ENCODE results near the gene HS6ST3. TPM values are rescaled to one million over a fixed set of nuclear protein-coding genes. Genes with fewer than 3 reads are reported as not detected.
"Not testable (repeated sequence)": the region's sequence is repeated elsewhere in the genome, so short reads cannot be mapped to it uniquely, and the experiment has no call there.

The HS6ST3 gene
- under 1 TPM in 1 of 2 donors, not detected in 1; 0.08 TPM for total RNA-seq
- long read RNA-seq: 0 reads

DNA sequence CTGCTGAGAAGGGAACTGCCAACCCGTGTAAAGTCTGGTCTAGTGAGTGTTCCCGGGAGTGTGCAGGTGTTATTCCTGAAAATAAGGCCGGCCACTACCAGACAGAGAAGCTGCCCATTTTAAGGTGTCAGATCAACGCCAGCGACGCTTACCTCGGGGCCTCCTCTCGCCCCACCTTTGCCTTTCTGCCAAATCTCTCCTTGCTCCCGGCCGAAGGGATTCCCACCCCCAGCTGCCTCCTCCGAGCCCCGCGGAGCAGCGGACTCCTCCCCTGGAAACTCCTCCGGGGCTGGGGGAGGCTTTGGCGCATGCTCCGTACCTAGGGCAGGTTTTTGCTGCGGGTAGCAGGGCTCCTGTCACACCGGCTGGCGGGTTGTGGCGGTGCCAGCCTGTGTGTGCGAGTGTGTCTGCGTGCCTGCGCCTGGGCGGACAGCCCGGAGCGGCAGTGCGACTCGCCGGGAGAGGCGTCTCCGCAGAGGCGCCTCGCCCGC lies at the start of gene HS6ST3:
HS6ST3 (plus strand) TSS at position 359 of the 491 bp plus-strand sequence.
- ATAC-seq (peak; percentile 46), DNase-seq (peak in 1 of 2 donors; percentile 11)
- intact Hi-C loops (cut with DNase I, micrococcal nuclease): no loop called here

- ATAC-seq (no peak), DNase-seq (no peak)
- intact Hi-C loops (cut with DNase I, micrococcal nuclease): no loop called here
Observed at GRCh38 chr13:96041326-96042110, 48.4 kb upstream of the HS6ST3 start.

GRCh38 chr13:96044238-96044637 lies 45.7 kb upstream of the HS6ST3 start:
- DNase-seq: no peak
- no peak for ATAC-seq
- intact Hi-C loops (cut with DNase I, micrococcal nuclease): no loop called here

DNA sequence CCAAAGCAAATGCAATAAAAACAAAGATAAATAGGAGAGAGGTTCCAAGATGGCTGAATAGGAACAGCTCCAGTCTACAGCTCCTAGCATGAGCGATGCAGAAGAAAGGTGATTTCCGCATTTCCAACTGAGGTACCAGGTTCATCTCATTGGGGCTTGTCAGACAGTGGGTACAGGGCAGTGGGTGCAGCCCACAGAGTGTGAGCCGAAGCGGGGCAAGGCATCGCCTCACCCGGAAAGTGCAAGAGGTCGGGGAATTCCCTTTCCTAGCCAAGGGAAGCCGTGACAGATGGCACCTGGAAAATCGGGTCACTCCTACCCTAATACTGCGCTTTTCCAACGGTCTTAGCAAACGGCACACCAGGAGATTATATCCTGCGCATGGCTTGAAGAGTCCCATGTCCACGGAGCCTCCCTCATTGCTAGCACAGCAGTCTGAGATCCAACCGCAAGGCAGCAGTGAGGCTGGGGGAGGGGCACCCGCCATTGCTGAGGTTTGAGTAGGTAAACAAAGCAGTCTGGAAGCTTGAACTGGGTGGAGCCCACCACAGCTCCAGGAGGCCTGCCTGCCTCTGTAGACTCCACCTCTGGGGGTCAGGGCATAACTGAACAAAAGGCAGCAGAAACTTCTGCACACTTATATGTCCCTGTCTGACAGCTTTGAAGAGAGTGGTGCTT lies 43.3 kb upstream of the HS6ST3 start:
- ATAC-seq; intact Hi-C loops (cut with DNase I, micrococcal nuclease); DNase-seq: not testable (repeated sequence)

- DNase-seq; ATAC-seq; intact Hi-C loops (cut with DNase I, micrococcal nuclease): not testable (repeated sequence)
Observed at GRCh38 chr13:96050955-96051354, 39.0 kb upstream of the HS6ST3 start.

- DNase-seq; intact Hi-C loops (cut with DNase I, micrococcal nuclease); ATAC-seq: not testable (repeated sequence)
Observed at GRCh38 chr13:96051491-96051890, 38.4 kb upstream of the HS6ST3 start.

DNA sequence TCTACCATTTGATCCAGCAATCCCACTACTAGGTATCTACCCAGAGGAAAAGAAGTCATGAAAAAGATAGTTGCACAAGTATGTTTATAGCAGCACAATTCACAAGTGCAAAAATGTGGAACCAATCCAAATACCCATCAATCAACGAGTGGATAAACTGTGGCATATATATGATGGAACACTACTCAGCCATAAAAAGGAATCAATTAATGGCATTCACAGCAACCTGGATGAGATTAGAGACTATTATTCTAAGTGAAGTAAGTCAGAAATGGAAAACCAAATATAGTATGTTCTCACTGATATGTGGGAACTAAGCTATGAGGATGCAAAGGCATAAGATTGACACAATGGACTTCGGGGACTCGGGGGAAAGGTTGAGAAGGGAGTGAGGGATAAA lies 38.0 kb upstream of the HS6ST3 start:
- ATAC-seq; DNase-seq; intact Hi-C loops (cut with DNase I, micrococcal nuclease): not testable (repeated sequence)

GRCh38 chr13:96052656-96053002 lies 37.3 kb upstream of the HS6ST3 start:
- DNase-seq (no peak), ATAC-seq (peak; percentile 36)
- intact Hi-C loops (cut with DNase I, micrococcal nuclease): no loop called here

- DNase-seq (peak; percentile 95 to 96), ATAC-seq (peak; percentile 99)
- intact Hi-C loops (cut with DNase I, micrococcal nuclease): no loop called here
Observed at GRCh38 chr13:96053003-96053703, 36.8 kb upstream of the HS6ST3 start, which contains the start of gene UGGT2. UGGT2 (minus strand) TSS chr13:96053401; CDS start chr13:96053312, 89 bp downstream.

- intact Hi-C loops (cut with DNase I, micrococcal nuclease): no loop called here
- ATAC-seq (no peak), DNase-seq (no peak)
Observed at GRCh38 chr13:96065849-96066248, 24.1 kb upstream of the HS6ST3 start.

DNA sequence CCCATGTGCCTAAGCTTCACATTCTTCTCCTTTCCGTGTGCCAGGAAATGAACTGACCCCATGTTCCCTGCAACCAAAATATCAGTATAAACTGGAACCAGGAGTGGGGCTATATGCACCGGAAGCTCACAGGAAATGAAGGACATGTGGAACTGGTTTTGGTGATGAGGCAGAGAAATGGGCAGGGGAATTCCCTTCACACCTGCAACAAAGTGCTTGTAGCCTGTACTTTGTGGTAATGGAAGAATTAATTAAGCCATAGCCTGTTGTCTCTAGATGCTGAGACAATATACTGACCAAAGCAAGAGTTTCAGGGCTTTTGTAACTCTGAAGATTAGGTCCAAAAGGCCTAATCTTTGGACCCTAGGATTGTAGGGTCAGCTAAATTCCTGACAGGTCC lies 21.2 kb upstream of the HS6ST3 start:
- intact Hi-C loops (cut with DNase I, micrococcal nuclease): no loop called here
- DNase-seq: no peak

GRCh38 chr13:96071504-96071903 lies 18.4 kb upstream of the HS6ST3 start:
- DNase-seq: no peak

More for the DNA sequence above, 21.2 kb upstream of the HS6ST3 start:
- ATAC-seq: no peak

DNA sequence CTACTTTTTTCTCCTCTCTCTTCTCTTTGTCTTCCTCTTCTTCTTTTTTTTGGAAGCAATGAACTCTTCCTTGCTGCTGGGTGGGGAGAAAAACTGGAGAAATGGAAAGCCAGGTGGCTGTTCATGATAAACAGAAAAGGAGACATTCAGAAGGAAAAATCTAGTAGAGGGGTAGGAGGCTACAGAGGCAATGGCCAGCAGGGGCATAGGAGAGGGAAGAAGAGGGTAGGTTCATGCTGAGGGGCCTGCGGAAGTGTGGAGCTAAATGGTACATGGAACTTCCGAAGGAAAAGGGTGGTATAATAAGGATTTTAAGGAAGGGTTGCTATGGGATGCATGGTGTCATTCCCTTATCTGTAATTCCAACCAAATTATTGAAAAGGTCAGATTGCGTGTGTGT lies 17.5 kb upstream of the HS6ST3 start:
- intact Hi-C loops (cut with DNase I, micrococcal nuclease): no loop called here
- no peak for DNase-seq
- no peak for ATAC-seq

More at GRCh38 chr13:96071504-96071903, 18.4 kb upstream of the HS6ST3 start:
- no peak for ATAC-seq
- intact Hi-C loops (cut with DNase I, micrococcal nuclease): no loop called here

DNA sequence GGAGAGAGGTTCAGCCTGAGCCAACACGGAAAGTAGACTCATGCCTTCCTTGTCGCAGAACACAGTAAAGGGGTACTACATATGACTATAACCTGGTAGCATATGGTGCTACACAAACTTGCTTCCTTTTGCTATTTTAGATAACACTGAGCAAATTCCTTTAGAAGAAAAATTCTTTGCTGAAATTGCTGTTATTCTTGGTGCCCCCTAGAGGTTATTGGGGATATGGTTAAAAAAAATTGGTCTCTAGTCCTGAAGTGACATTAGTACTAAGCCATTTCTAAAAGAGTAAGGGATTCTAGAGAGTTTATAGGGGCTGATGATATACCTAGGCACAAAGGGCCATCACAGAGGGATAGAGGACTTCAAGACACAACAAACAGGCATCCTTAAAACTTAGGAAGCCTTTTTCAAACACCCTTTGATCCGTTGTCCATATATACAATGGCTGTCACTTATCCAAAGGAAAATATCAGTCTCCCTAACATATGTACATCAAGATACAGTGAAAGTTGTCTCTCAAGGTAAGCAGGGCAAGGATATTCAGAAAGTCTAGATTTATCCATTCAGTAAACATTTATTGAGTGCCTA lies 13.9 kb upstream of the HS6ST3 start:
- intact Hi-C loops (cut with DNase I, micrococcal nuclease): no loop called here
- DNase-seq (no peak), ATAC-seq (no peak)

DNA sequence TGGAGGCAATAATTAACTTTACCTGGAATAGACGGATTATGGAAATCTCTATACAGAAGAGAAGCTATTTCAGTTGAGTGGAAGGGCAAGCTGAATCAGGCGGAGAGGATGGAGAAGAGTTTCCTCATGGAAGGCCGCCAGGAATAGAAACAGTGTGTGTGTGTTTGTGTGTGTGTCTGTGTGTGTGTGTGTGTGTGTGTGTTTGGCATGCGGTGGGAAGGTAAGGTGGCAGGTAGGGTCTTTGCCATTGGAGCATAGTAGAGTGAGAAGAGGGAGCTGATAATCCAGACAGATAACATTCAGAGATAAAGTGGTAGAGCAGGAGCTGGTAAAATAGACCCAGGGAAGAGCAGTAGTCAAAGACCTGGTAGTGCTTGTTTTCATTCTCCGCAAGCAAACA lies 9.2 kb upstream of the HS6ST3 start:
- DNase-seq: no peak
- ATAC-seq: no peak
- intact Hi-C loops (cut with DNase I, micrococcal nuclease): no loop called here

DNA sequence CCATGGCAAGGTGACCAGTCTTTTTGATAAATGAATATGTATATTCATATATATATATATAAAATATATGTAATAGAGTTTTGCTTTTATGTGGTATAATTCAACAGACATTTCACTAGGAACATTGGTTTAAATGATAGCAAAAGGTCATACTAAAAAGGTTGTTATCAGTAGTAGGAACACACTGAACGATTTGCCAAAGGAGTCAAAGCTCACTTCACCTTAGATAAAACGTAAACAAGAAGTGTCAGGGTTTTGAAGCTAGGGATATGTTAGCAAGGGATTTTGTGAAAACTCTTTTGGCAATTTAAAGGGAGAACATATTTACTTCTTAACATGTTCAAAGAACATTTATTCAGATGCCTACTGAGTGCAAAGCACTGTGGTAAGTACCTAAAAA lies 8.0 kb upstream of the HS6ST3 start:
- DNase-seq (no peak), ATAC-seq (no peak)
- intact Hi-C loops (cut with DNase I, micrococcal nuclease): no loop called here

GRCh38 chr13:96082640-96083039 lies 7.3 kb upstream of the HS6ST3 start:
- intact Hi-C loops (cut with DNase I, micrococcal nuclease): no loop called here
- DNase-seq (no peak), ATAC-seq (no peak)

GRCh38 chr13:96086736-96087135 lies 3.2 kb upstream of the HS6ST3 start:
- DNase-seq (no peak), ATAC-seq (no peak)
- intact Hi-C loops (cut with DNase I, micrococcal nuclease): no loop called here

DNA sequence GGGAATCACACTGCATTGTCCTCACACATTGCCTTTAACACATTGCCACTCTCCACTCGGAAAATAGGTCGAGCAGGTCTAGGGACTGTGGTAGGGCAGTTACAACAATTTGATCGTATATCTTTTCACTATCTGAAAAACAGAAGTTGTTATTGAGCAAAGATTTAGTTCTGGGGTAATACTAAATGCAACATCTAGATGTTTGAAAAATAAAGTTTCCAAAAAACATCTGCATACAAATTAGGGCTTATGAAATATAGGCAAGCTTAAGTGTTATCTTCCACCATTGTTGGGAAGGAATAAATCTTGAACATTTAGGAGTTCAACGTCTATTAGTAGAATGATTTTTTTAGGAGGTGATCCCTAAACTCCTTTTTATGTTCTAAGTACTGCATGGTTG lies 768 bp upstream of the HS6ST3 start:
- no peak for DNase-seq
- intact Hi-C loops (cut with DNase I, micrococcal nuclease): no loop called here
- ATAC-seq: no peak
